ENCODE measurements around the gene MOB3A.
A peak's percentile ranks its signal among the peaks of the same experiment; 100 is the strongest.
"Not testable (repeated sequence)": the region's sequence is repeated elsewhere in the genome, so short reads cannot be mapped to it uniquely, and the experiment has no call there.

The MOB3A gene

GRCh38 chr19:2096034-2096479 lies at the start of gene MOB3A:
TSS of gene MOB3A (minus strand) at chr19:2096326. CDS start at chr19:2078560, 17,766 bp downstream.
- DNase-seq = peak; percentile 80

GRCh38 chr19:2145831-2146241 lies 49.7 kb upstream of the MOB3A start:
- no peak for DNase-seq

GRCh38 chr19:2144190-2144589 lies 48.1 kb upstream of the MOB3A start:
- DNase-seq = no peak

- DNase-seq = no peak
Measured at GRCh38 chr19:2142173-2142829, 46.2 kb upstream of the MOB3A start.

- no peak for DNase-seq
Measured at GRCh38 chr19:2140138-2140569, 44.0 kb upstream of the MOB3A start.

GRCh38 chr19:2139385-2140137 lies 43.4 kb upstream of the MOB3A start:
- no peak for DNase-seq

GRCh38 chr19:2138061-2138728 lies 42.1 kb upstream of the MOB3A start:
- no peak for DNase-seq

GRCh38 chr19:2136796-2137195 lies 40.7 kb upstream of the MOB3A start:
- DNase-seq = no peak

GRCh38 chr19:2135474-2136402 lies 39.6 kb upstream of the MOB3A start:
- DNase-seq = no peak

- DNase-seq = no peak
Measured at GRCh38 chr19:2132731-2133490, 36.8 kb upstream of the MOB3A start.

GRCh38 chr19:2132191-2132590 lies 36.1 kb upstream of the MOB3A start:
- DNase-seq = no peak

- not testable (repeated sequence) for DNase-seq
Measured at GRCh38 chr19:2131012-2131975, 35.2 kb upstream of the MOB3A start.

- DNase-seq = no peak
Measured at GRCh38 chr19:2129892-2130770, 34.0 kb upstream of the MOB3A start.

GRCh38 chr19:2129486-2129885 lies 33.4 kb upstream of the MOB3A start:
- DNase-seq = no peak

- DNase-seq = no peak
Measured at GRCh38 chr19:2129022-2129421, 32.9 kb upstream of the MOB3A start.

- DNase-seq = not testable (repeated sequence)
Measured at GRCh38 chr19:2128252-2128651, 32.1 kb upstream of the MOB3A start.

GRCh38 chr19:2127758-2128157 lies 31.6 kb upstream of the MOB3A start:
- DNase-seq = peak; percentile 29

GRCh38 chr19:2126879-2127518 lies 30.9 kb upstream of the MOB3A start:
- no peak for DNase-seq

Data from NCI-H2107 (cell line).